A549 (cell line): ENCODE results near the gene CDK14. TPM values are rescaled to one million over a fixed set of nuclear protein-coding genes. Genes with fewer than 3 reads are reported as not detected.

ENCODE experiments used
- ATAC-seq, 2 experiments: fragments of 200-7000 bp in 1 of 2; fragments of >200 bp in 1 of 2; cut with Nextera tagmentation in 1 of 2; cut with Tn5 transposase in 1 of 2; 3 replicates each; pipeline versions ENCODE4 v1.8.0 to v1.9.1; 2018 to 2020; ENCODE audit warnings: mild to moderate bottlenecking in 1 of 2, moderate library complexity in 1 of 2
- CTCF ChIA-PET: fragments of 300-600 bp; sonication (Branson Sonifier 250); formaldehyde crosslinking; extraction: SDS; loops from one replicate; lab custom pipeline; 2021; ENCODE audit warnings: antibody characterized with exemption, inconsistent platforms; lab: Yijun Ruan, JAX
- POLR2A ChIA-PET: fragments of 350-600 bp; formaldehyde crosslinking; extraction: SDS; loops from one replicate; lab custom pipeline; 2021; ENCODE audit warnings: antibody characterized with exemption, inconsistent platforms; lab: Yijun Ruan, JAX
- DNase-seq, 2 experiments: peaks; one replicate each; pipeline versions ENCODE4 v3.0.0 to v3.0.0-alpha.2; 2011 to 2016; ENCODE audit warnings: low read depth in 1 of 2, low spot score in 1 of 2
- FAIRE-seq: peaks from 2 replicates; lab custom pipeline; 2011; peaks lifted over from hg19 to GRCh38; lab: Jason Lieb, UNC
- H3K27ac ChIP-seq, 2 experiments: fragments of >200 bp; sonication (Bioruptor Twin); formaldehyde crosslinking; 3 replicates each; pipeline ENCODE4 v1.5.1; 2016 to 2017
- H3K4me1 ChIP-seq: fragments of >200 bp; sonication (Bioruptor Twin); formaldehyde crosslinking; 3 replicates; pipeline ENCODE4 v1.6.1; 2016
- H3K4me2 ChIP-seq: fragments of >200 bp; sonication (Bioruptor Twin); formaldehyde crosslinking; 3 replicates; pipeline ENCODE4 v1.6.1; 2016
- H3K4me3 ChIP-seq: fragments of >200 bp; sonication (Bioruptor Twin); formaldehyde crosslinking; 3 replicates; pipeline ENCODE4 v1.5.1; 2016
- H3K9me3 ChIP-seq: fragments of >200 bp; sonication (Bioruptor Twin); formaldehyde crosslinking; 3 replicates; pipeline ENCODE4 v1.6.1; 2016
- BHLHE40 ChIP-seq: IDR thresholded peaks from 2 replicates; pipeline ENCODE4 v1.6.1; 2012; ENCODE audit warnings: low read depth, low read length, inconsistent platforms
- CBX2 ChIP-seq: fragments of 200-600 bp; sonication (generic); IDR thresholded peaks from 2 replicates; pipeline ENCODE4 v1.6.1; 2016; ENCODE audit warnings: low read depth, mild to moderate bottlenecking, borderline replicate concordance
- CHD2 ChIP-seq: fragments of 150-350 bp; IDR thresholded peaks from 2 replicates; pipeline ENCODE4 v1.6.1; 2014; ENCODE audit warnings: low read length; ENCODE audit not compliant: partially characterized antibody
- CHD4 ChIP-seq: fragments of 200-600 bp; sonication (generic); IDR thresholded peaks from 2 replicates; pipeline ENCODE4 v1.6.1; 2016; ENCODE audit warnings: antibody characterized with exemption, mild to moderate bottlenecking, borderline replicate concordance
- FOSB ChIP-seq: fragments of 250-450 bp; sonication (Bioruptor Pico); IDR thresholded peaks from 2 replicates; pipeline ENCODE4 v1.5.0; 2020; ENCODE audit warnings: mild to moderate bottlenecking, moderate library complexity
- FOXS1 ChIP-seq: fragments of 250-450 bp; sonication (Bioruptor Pico); IDR thresholded peaks from 2 replicates; pipeline ENCODE4 v1.5.0; 2020; ENCODE audit warnings: mild to moderate bottlenecking, moderate library complexity
- HDAC2 ChIP-seq: fragments of 200-600 bp; sonication (generic); IDR thresholded peaks from 2 replicates; pipeline ENCODE4 v1.6.1; 2016
- HOXB13 ChIP-seq: fragments of 250-450 bp; sonication (Bioruptor Pico); IDR thresholded peaks from 2 replicates; pipeline ENCODE4 v1.5.0; 2020; ENCODE audit warnings: low read depth, mild to moderate bottlenecking, moderate library complexity
- KDM1A ChIP-seq: fragments of 200-600 bp; sonication (generic); IDR thresholded peaks from 2 replicates; pipeline ENCODE4 v1.6.1; 2016; ENCODE audit warnings: low read depth, mild to moderate bottlenecking
- MAFK ChIP-seq: fragments of 450-650 bp; IDR thresholded peaks from 2 replicates; pipeline ENCODE4 v1.6.1; 2014; ENCODE audit not compliant: partially characterized antibody
- NPAS2 ChIP-seq: fragments of 250-450 bp; sonication (Bioruptor Pico); IDR thresholded peaks from 2 replicates; pipeline ENCODE4 v1.8.0; 2022; ENCODE audit warnings: mild to moderate bottlenecking, moderate library complexity, borderline replicate concordance
- POLR2A ChIP-seq: IDR thresholded peaks from 2 replicates; pipeline ENCODE4 v1.6.1; 2012; ENCODE audit warnings: mild to moderate bottlenecking, low read length
- RFX5 ChIP-seq: fragments of 450-650 bp; IDR thresholded peaks from 2 replicates; pipeline ENCODE4 v1.7.1; 2014; ENCODE audit warnings: antibody characterized with exemption, mild to moderate bottlenecking, moderate library complexity
- SMC3 ChIP-seq: fragments of >200 bp; sonication (Bioruptor Twin); formaldehyde crosslinking; IDR thresholded peaks from 3 replicates; pipeline ENCODE4 v1.6.1; 2018; ENCODE audit warnings: inconsistent platforms
- WGBS: methylation state at CpG from one replicate; pipeline ENCODE4 v1.1.6; 2017; ENCODE audit errors: missing lambda C conversion rate; 5-methylcytosine and 5-hydroxymethylcytosine counted together
- polyA plus RNA-seq, 4 experiments: library from polyadenylated mRNA; depleted of rRNA in 3 of 4; stranded (reverse); fragments of >200 nt; fragmentation: RNase III in 1 of 4; extraction: RNeasy Plus Mini Kit Qiagen cat#74134 plus additional on column Dnase treatment in 1 of 4; gene quantifications; 2 replicates in 3 of 4; 3 replicates in 1 of 4; pipeline ENCODE4 v1.2.3, GENCODE V29; 2011 to 2017
- TF ChIP-seq, protein P1 (sequence below): fragments of 250-450 bp; sonication (Bioruptor Pico); IDR thresholded peaks from 2 replicates; pipeline ENCODE4 v1.5.0; 2020; ENCODE audit warnings: low read depth, mild to moderate bottlenecking, moderate library complexity
- TF ChIP-seq, protein P2 (sequence below): fragments of >200 bp; sonication (Bioruptor Twin); formaldehyde crosslinking; IDR thresholded peaks from 3 replicates; pipeline ENCODE4 v1.6.1; 2016
- TF ChIP-seq, protein P3 (sequence below): fragments of 450-650 bp; IDR thresholded peaks from 2 replicates; pipeline ENCODE4 v1.6.1; 2014; ENCODE audit warnings: antibody characterized with exemption
- TF ChIP-seq, protein P4 (sequence below): fragments of >200 bp; sonication (Bioruptor Twin); formaldehyde crosslinking; IDR thresholded peaks from 2 replicates; pipeline ENCODE4 v1.6.1; 2016

The CDK14 gene
- polyA plus RNA-seq, 2 of the 4 experiments (the other 2 are of a cell fraction), result 0.21 to 0.23 TPM

DNA sequence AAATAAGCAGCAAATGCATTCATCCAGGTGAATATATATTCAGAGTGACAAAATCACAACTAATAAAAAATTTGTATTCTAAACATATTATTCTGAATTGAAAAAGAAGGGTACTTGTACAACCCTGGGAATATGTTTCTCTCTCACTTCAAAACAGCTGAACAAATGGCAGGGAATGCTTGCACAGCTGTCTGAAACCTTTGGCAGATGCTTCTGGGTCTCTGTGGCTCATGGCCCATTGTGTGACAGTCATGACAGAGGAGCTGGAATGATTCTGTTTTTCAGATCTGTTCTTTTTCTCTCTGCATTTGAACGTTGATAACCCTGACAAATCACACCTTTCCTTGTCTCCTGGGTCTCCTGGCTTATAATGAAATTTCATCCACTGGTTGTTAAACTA, 392.4 kb downstream of the CDK14 start:
- POLR2A ChIA-PET, result no interaction called here
- no peaks in the 10 kb centered on the region for H3K9me3 ChIP-seq
- no peak for ATAC-seq

DNA sequence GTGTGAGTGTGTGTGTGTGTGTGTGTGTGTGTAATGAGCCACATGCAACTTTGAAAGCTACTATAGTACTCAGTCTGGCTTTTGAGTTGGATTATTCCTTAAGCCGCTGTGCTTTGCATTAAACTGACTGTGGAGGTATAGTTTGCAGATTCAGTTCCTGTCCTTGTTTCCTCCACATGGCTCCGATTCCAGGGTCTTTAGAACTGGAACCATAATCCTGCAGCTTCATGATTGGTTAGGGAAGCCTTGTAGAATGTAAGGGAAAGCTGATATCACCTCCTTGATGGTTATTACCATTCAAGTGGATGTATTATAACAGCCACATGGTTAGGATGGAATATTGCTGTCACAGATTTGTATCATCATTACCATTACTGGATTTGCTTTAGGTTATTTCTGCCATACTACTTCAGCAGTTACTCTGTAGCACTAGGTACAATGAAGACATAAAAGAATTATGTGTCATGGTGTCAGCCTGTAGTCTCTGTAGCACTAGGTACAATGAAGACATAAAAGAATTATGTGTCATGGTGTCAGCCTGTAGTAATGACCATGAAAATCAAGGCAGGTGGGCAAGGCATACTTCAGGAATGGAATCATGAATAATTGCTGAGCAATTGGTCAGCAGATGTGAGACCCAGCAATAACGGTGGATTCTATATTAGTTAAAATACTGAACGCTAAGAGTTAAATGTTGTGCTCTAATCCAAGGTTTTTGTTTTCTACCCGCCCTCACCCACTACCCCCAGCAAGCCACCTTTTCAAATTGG, 393.1 kb downstream of the CDK14 start:
- ChIA-PET POLR2A (no interaction called here), CTCF (interaction anchor here (0.7 to 0.8 kb wide), 2 partner anchors 60 to 400 kb away, joined by 3 to 4 read pairs; no protein-coding TSS in a partner anchor)
- 0% methylated on average over 5 of the region's 5 CpGs for WGBS
- DNase-seq, result no peak
- no peaks in the 10 kb centered on the region for H3K9me3 ChIP-seq
- FAIRE-seq, result peak; percentile 18
- no peak overlapping the region for H3K4me3 ChIP-seq
- no peak overlapping the region for H3K4me2 ChIP-seq
- H3K4me1 ChIP-seq, result no peaks in the 10 kb centered on the region
- H3K27ac ChIP-seq, result no peak overlapping the region
- ATAC-seq, result no peak
- TF ChIP-seq SMC3 (no peak), HOXB13 (CRISPR knock-in tag) (no peak), CBX2 (no peak), FOSB (CRISPR knock-in tag) (no peak), HDAC2 (no peak), FOXS1 (CRISPR knock-in tag) (no peak), KDM1A (no peak), MAFK (no peak), RFX5 (no peak), BHLHE40 (no peak)
- TF ChIP-seq, protein P1, sequence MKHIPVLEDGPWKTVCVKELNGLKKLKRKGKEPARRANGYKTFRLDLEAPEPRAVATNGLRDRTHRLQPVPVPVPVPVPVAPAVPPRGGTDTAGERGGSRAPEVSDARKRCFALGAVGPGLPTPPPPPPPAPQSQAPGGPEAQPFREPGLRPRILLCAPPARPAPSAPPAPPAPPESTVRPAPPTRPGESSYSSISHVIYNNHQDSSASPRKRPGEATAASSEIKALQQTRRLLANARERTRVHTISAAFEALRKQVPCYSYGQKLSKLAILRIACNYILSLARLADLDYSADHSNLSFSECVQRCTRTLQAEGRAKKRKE (CRISPR knock-in tag), result no peak
- TF ChIP-seq, protein P2, sequence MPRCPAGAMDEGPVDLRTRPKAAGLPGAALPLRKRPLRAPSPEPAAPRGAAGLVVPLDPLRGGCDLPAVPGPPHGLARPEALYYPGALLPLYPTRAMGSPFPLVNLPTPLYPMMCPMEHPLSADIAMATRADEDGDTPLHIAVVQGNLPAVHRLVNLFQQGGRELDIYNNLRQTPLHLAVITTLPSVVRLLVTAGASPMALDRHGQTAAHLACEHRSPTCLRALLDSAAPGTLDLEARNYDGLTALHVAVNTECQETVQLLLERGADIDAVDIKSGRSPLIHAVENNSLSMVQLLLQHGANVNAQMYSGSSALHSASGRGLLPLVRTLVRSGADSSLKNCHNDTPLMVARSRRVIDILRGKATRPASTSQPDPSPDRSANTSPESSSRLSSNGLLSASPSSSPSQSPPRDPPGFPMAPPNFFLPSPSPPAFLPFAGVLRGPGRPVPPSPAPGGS, result no peak
- TF ChIP-seq, protein P3, sequence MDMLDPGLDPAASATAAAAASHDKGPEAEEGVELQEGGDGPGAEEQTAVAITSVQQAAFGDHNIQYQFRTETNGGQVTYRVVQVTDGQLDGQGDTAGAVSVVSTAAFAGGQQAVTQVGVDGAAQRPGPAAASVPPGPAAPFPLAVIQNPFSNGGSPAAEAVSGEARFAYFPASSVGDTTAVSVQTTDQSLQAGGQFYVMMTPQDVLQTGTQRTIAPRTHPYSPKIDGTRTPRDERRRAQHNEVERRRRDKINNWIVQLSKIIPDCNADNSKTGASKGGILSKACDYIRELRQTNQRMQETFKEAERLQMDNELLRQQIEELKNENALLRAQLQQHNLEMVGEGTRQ, result no peak

More for the DNA sequence above, 392.4 kb downstream of the CDK14 start:
- H3K4me1 ChIP-seq, result no peaks in the 10 kb centered on the region
- H3K4me3 ChIP-seq, result no peak overlapping the region
- CTCF ChIA-PET, result interaction anchor here (0.7 to 0.8 kb wide), 2 partner anchors 59 to 399 kb away, joined by 3 to 4 read pairs; no protein-coding TSS in a partner anchor
- H3K4me2 ChIP-seq, result no peak overlapping the region
- WGBS, result 0% methylated on average over 1 of the region's 1 CpG
- FAIRE-seq, result no peak
- H3K27ac ChIP-seq, result no peak overlapping the region
- no peak for DNase-seq
- no peak for TF ChIP-seq CHD2
- no peak for TF ChIP-seq NPAS2 (CRISPR knock-in tag)
- TF ChIP-seq CBX2, result no peak
- TF ChIP-seq, protein P4, sequence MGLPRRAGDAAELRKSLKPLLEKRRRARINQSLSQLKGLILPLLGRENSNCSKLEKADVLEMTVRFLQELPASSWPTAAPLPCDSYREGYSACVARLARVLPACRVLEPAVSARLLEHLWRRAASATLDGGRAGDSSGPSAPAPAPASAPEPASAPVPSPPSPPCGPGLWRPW, result no peak
- no peak for TF ChIP-seq POLR2A
- TF ChIP-seq, all 56 proteins: peak for 0

DNA sequence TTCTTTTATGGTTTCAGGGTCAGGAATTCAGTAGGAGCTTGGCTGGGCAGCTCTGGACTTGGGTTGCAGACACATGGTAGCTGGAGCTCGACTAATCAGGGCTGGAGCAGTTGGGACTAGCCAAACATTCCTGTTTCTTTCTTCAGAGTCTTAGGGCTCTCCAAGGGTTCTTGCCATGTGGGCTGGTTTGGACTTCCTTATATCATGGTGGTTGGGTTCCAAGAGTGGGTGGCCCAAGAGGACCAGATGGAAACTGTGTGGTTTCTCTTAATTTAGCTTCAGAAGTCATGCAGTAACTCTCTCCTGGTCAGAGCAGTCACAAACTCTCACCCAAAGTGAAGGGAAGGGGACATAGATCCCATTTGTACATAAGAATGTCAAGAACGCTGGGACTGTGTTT, 398.0 kb downstream of the CDK14 start:
- H3K4me3 ChIP-seq, result no peak overlapping the region
- no peak overlapping the region for H3K4me2 ChIP-seq
- FAIRE-seq (no peak), ATAC-seq (no peak), DNase-seq (no peak)
- WGBS, result 0% methylated on average over 2 of the region's 2 CpGs
- no peaks in the 10 kb centered on the region for H3K9me3 ChIP-seq
- no peak for TF ChIP-seq CHD4
- ChIA-PET CTCF (no interaction called here), POLR2A (no interaction called here)
- no peak overlapping the region for H3K27ac ChIP-seq
- H3K4me1 ChIP-seq, result no peaks in the 10 kb centered on the region
